Amygdala (tissue), 56 donors: ENCODE data around the gene GFRA1.

Experiments
- DNase-seq, 56 donors: peaks; one replicate each; lab custom pipeline; 2025; lab: John Stamatoyannopoulos, UW

The GFRA1 gene

DNA sequence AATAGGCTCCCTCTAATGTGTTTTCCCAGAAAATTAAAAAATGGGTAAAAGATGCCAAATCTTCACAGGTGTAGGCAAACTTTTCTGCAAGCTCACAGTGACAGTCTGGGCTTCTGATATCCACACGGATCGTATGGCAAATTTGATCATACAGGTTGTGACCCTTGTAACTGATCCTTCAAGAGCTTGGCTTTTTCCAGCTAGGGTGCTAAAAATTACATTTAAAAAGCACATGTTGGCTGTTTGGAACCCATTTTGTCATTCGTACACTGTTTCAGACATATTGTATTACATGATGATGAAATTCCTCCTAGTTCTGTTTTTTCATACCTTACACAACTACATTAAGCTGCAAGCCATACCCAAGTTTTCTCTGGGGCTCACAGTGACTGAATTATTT is 138.7 kb downstream of the GFRA1 start:
- DNase-seq = no peak

DNA sequence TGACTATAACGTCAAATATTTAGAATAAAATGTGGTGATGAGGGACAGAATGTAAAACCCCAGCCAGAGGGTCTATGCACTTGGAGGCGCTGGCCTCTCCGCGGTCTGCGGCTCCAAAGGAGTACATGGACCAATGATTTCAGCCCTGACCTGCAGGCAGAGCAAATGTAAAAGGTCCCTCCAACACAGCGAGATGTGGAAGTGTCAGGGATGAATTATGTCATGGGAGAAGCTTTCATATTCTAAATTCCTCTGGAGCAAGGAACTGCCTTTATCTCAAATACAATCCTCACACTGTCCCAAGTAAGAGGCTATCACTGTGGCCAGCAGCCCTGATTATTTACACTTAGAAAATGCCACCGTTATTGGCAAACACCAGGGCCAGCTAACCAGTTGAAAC is 139.4 kb downstream of the GFRA1 start:
- no peak for DNase-seq

- DNase-seq = no peak
Observed at GRCh38 chr10:116132780-116133399, 140.1 kb downstream of the GFRA1 start.

DNA sequence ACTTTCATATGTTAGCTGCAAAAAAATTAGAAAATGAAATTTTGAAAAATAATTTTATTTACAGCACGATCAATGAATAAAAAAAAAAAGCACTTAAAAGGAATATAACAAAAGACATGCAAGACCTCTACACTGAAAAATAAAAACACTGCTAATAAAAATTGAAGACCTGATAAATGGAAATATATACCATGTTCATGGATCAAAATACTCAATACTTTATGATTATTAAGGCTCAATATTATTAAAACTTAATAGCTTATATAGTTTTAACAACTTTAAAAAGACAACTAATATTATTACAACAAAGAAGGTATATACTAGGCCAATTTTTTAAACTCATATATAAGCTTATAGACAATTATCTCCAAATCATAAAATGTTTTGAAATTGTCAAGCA is 143.0 kb downstream of the GFRA1 start:
- no peak for DNase-seq

DNA sequence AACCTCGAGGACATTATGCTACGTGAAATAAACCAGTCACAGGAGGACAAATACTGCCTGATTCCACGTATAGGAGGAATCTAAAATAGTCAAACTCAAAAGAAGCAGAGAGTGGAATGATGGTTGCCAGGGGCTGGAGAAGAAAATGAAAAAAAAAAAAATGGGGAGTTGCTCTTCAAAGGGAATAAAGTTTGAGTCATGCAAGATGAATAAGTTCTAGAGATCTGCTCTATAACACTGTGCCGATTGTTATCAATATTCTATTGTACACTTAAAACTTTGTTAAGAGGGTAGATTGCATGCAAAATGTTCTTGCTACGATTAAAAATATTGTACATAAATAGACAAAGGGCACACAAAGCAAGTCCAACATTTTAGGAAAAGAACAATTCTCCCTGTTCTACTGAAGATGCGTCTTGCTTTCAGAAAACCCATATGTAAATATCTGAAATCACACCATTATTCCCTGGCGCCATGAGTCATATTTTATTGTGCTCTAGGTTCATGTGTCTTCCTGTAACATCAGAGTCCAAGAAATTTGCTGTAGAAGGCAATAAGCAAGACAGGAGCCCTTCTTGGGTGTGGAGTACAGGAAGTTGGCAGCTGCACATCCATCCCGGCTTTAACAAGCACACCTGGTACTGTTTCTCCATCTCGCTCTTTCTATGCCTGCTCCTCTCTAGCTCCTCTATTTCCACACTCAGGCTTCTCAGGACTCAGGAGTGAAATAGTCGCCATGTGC is 145.9 kb downstream of the GFRA1 start:
- no peak for DNase-seq

DNA sequence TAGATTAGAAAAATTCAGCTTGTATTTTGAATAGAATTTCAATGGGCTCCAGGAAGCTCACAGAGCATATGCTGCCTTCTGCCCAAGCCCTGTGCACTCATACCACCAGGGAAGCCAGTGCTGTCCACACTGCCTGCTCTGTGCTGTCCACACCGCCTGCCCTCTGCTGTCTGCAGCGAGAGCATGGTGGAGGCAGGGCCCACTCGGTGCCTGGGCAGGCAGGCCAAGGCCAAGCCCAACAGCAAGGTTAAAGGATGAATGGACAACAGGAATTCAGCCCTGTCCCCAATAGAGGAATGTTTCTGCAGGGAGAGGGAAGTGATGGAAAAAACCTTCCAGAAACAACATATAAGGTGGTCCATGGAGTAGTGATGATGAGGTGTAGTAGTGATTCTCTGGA is 146.8 kb downstream of the GFRA1 start:
- no peak for DNase-seq

- no peak for DNase-seq
Observed at GRCh38 chr10:116125180-116125579, 147.8 kb downstream of the GFRA1 start.

GRCh38 chr10:116124777-116125176 is 148.2 kb downstream of the GFRA1 start:
- DNase-seq = no peak

DNA sequence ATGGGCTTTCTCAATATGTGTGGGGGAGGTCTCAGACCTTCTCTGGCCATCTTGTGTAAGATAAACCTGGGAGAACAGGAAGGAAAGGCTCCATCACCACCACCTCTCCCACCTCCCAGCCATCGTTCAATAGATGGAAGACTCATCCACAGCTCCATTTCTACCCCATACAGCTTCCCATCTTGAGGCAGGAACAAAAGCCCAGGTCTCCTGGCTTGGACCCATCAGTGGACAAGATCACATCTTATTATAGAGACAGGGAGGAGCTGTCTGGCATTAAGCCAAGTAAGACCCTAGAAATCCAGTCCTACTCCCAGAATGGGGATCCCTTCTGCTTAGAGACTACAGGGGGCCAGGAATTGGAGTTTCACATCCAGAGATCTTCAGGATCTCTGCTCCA is 150.3 kb downstream of the GFRA1 start:
- DNase-seq = no peak

DNA sequence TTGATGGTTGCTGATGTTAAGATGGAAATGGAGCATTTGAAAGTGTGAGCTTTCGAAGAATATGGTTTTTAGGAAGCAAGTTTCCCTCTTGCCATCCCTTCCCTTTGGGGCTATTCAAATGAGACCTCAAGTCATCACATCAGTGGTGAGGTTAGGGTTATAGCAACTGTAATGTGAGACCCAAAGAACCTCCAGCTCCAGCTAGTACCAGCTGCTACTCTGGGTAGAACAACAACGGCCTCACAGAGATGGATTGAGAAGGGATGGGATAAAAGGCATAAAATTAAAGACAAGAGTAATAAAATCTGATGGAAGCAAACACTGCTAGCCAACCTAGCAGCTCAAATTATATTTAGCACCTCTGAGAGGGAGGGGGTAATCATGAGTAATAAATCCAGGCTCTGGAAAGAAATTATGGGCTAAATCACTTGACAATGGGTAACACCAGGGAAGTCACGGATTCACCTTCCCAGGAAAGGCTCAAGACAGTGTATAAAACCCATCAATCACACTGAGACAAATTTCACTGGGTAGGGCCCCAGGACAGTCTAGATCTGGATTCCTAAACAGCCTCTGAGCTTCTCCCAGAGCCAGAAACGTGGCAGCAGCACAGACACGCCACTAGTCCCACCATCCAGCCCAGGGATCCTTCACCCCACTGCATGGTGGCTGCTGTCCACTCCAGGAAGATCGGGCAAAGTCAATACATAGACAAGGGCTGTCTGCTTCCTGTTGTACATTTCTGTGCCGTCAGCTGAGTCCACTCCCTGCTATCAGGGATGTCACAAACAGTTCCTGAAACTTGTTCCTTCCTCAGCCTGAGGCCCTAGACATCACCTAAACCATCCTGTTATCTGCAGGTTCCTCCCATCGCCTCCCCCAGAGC is 151.1 kb downstream of the GFRA1 start:
- DNase-seq = no peak

- no peak for DNase-seq
Observed at GRCh38 chr10:116120688-116121455, 152.1 kb downstream of the GFRA1 start.

- no peak for DNase-seq
Observed at GRCh38 chr10:116118847-116119246, 154.2 kb downstream of the GFRA1 start.

- no peak for DNase-seq
Observed at GRCh38 chr10:116115797-116116196, 157.2 kb downstream of the GFRA1 start.

- DNase-seq = no peak
Observed at GRCh38 chr10:116115036-116115641, 157.9 kb downstream of the GFRA1 start.

- DNase-seq = peak in 21 of 56 donors; percentile 5 to 66 (median 16)
Observed at GRCh38 chr10:116113721-116114501, 159.1 kb downstream of the GFRA1 start.

DNA sequence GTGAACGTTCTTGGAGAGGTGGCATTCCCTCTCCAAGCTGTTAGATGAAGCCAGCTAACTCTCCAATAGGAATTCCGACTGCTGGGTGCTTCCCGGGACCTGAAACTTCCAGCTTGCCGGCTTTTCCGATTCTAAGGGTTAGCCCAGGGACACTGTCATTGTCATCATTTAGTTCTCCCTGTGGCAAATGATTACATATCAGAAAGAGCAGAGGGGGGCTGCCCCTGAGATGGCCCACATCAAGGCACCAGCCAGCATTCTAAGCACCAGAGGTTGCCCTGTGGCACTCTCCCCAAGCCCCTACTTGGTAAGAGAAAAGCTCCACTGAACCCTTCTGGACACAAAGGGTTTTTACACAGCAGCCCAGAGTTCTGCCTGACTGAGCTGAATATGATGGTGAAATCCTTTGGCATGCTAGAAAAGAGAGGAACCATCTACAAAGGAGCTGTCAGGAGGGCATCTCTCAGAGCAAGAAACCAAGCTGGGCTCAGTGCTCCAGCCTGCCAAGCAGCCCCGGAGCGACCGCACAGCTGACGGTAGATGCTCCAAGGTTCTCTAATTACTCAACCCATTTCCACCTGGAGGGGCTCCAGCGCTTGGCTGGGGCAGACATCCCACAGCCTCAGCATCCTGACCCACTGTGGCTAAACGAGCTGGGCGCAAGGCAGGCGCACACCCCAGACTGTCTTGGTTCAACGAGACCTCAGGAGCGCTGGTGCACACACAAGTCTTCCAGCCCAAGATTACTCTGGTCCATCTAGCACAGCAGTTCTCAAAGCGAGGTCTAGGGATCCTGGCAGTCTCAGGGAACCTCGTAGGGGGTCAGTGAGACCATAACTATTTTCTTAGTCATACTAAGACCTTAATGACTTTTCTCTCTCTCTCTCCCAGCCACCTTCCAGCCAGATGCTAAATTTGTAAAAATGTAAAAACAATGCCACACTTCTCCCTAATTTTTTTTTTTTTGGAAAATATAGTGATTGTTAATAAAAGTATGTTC is 160.5 kb downstream of the GFRA1 start:
- DNase-seq = peak in 1 of 56 donors; percentile 34

- DNase-seq = no peak
Observed at GRCh38 chr10:116111483-116112095, 161.4 kb downstream of the GFRA1 start.

DNA sequence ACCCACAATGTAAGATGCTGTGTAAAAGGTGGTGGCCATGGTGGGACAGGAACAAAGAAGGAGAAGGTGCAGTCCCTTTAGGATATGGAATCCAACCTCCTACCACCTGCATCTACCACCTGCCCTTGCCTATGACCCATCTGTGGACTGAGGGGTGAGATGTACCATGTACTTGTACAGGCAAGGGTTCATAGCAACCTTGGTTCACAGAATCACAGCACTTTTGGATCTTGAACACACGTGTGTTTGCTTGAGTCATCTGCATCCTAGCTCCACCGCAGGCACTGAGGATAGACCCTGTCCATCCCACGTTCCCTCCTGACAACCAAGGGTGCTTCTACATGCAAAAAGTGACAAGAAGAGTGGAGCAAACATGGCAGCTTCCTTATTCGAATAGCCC is 162.3 kb downstream of the GFRA1 start:
- no peak for DNase-seq
